ENCODE measurements around the gene DIP2B. TPM values are rescaled to one million over a fixed set of nuclear protein-coding genes. Genes with fewer than 3 reads are reported as not detected.

The DIP2B gene
- polyA plus RNA-seq, 2 of the 4 experiments (the other 2 are of a cell fraction): 16.9 to 29.3 TPM

DNA sequence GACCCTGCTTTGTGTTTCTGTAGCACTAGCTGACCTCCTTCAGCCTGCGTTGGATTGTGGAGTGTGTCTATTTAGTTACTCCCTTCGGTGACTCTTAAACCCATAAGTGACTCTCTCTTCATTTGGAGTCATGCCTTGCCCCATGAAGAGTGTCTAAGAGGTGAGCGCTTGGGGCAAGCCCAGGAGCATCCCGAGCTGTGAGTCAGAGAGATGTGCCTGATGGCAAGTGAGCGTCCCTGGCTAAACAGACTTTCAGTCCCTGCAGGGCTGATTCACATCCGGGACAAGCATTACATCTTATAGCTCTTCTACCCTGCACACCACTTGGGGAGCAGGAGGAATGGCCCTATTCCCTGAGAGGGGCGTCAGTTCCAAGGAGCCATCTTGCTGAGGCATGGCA, 234.8 kb downstream of the DIP2B start:
- POLR2A ChIA-PET: no interaction called here

DNA sequence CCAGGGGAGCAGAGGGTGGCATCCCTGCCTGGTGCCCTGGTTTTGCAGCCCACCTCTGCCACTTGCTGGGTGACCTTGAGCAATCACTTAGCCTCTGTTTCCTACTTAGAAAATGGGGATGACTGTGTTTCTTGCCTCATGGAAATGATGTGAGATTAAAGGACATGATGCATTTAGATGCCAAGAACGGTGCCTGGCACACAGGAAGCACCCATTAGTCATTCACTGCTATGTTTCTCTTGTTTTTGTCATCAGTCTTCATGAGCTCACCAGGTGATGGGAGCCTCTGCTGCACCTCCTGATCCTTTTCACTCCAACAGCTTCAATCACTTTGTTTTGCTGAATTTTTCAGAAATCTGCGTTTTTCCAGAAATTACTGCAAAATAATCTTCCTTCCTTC, 235.5 kb downstream of the DIP2B start:
- DNase-seq (ENCODE audit: low read depth in 1 of 2, low spot score in 1 of 2) (no peak), ATAC-seq (no peak), FAIRE-seq (no peak)
- ChIA-PET CTCF (interaction anchor here (0.5 to 2.3 kb wide), 6 partner anchors 10 to 246 kb away, joined by 3 to 11 read pairs (median 4); partner anchors contain the start of gene DIP2B), POLR2A (no interaction called here)
- 67% methylated on average over 2 of the region's 2 CpGs for WGBS (ENCODE audit: missing lambda C conversion rate)
- TF ChIP-seq, protein P1, sequence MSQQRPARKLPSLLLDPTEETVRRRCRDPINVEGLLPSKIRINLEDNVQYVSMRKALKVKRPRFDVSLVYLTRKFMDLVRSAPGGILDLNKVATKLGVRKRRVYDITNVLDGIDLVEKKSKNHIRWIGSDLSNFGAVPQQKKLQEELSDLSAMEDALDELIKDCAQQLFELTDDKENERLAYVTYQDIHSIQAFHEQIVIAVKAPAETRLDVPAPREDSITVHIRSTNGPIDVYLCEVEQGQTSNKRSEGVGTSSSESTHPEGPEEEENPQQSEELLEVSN (IDR thresholded peaks at IDR 0.05; ENCODE audit: borderline replicate concordance, low read depth): no peak
- TF ChIP-seq MAFK (IDR thresholded peaks at IDR 0.05; ENCODE audit: partially characterized antibody): no peak
- TF ChIP-seq, protein P2, sequence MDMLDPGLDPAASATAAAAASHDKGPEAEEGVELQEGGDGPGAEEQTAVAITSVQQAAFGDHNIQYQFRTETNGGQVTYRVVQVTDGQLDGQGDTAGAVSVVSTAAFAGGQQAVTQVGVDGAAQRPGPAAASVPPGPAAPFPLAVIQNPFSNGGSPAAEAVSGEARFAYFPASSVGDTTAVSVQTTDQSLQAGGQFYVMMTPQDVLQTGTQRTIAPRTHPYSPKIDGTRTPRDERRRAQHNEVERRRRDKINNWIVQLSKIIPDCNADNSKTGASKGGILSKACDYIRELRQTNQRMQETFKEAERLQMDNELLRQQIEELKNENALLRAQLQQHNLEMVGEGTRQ (IDR thresholded peaks at IDR 0.05): no peak
- TF ChIP-seq ZSCAN20 (CRISPR knock-in tag; IDR thresholded peaks at IDR 0.05): no peak
- no peak for TF ChIP-seq CEBPB (IDR thresholded peaks at IDR 0.05)
- no peak for TF ChIP-seq NFE2L2 (conservative IDR thresholded peaks at IDR 0.05; ENCODE audit: low read length)
- no peak for TF ChIP-seq FOSB (CRISPR knock-in tag; IDR thresholded peaks at IDR 0.05)
- TF ChIP-seq SREBF2 (IDR thresholded peaks at IDR 0.05): no peak
- TF ChIP-seq HEYL (CRISPR knock-in tag; IDR thresholded peaks at IDR 0.05): no peak
- TF ChIP-seq PHF8 (IDR thresholded peaks at IDR 0.05; ENCODE audit: borderline replicate concordance, low read depth): no peak
- TF ChIP-seq HDAC2 (IDR thresholded peaks at IDR 0.05): no peak
- TF ChIP-seq, protein P3, sequence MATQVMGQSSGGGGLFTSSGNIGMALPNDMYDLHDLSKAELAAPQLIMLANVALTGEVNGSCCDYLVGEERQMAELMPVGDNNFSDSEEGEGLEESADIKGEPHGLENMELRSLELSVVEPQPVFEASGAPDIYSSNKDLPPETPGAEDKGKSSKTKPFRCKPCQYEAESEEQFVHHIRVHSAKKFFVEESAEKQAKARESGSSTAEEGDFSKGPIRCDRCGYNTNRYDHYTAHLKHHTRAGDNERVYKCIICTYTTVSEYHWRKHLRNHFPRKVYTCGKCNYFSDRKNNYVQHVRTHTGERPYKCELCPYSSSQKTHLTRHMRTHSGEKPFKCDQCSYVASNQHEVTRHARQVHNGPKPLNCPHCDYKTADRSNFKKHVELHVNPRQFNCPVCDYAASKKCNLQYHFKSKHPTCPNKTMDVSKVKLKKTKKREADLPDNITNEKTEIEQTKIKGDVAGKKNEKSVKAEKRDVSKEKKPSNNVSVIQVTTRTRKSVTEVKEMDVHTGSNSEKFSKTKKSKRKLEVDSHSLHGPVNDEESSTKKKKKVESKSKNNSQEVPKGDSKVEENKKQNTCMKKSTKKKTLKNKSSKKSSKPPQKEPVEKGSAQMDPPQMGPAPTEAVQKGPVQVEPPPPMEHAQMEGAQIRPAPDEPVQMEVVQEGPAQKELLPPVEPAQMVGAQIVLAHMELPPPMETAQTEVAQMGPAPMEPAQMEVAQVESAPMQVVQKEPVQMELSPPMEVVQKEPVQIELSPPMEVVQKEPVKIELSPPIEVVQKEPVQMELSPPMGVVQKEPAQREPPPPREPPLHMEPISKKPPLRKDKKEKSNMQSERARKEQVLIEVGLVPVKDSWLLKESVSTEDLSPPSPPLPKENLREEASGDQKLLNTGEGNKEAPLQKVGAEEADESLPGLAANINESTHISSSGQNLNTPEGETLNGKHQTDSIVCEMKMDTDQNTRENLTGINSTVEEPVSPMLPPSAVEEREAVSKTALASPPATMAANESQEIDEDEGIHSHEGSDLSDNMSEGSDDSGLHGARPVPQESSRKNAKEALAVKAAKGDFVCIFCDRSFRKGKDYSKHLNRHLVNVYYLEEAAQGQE (IDR thresholded peaks at IDR 0.05): no peak
- no peak for TF ChIP-seq ESRRA (IDR thresholded peaks at IDR 0.05; ENCODE audit: borderline replicate concordance, low read length)
- TF ChIP-seq ZNF302 (CRISPR knock-in tag; IDR thresholded peaks at IDR 0.05): no peak
- TF ChIP-seq, protein P4, sequence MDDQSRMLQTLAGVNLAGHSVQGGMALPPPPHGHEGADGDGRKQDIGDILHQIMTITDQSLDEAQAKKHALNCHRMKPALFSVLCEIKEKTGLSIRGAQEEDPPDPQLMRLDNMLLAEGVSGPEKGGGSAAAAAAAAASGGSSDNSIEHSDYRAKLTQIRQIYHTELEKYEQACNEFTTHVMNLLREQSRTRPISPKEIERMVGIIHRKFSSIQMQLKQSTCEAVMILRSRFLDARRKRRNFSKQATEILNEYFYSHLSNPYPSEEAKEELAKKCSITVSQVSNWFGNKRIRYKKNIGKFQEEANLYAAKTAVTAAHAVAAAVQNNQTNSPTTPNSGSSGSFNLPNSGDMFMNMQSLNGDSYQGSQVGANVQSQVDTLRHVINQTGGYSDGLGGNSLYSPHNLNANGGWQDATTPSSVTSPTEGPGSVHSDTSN (IDR thresholded peaks at IDR 0.05): no peak
- TF ChIP-seq POLR2A (IDR thresholded peaks at IDR 0.05; ENCODE audit: low read length): no peak
- TF ChIP-seq, protein P5, sequence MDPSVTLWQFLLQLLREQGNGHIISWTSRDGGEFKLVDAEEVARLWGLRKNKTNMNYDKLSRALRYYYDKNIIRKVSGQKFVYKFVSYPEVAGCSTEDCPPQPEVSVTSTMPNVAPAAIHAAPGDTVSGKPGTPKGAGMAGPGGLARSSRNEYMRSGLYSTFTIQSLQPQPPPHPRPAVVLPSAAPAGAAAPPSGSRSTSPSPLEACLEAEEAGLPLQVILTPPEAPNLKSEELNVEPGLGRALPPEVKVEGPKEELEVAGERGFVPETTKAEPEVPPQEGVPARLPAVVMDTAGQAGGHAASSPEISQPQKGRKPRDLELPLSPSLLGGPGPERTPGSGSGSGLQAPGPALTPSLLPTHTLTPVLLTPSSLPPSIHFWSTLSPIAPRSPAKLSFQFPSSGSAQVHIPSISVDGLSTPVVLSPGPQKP (IDR thresholded peaks at IDR 0.05; ENCODE audit: low read depth, low read length): no peak
- TF ChIP-seq SMC3 (IDR thresholded peaks at IDR 0.05): no peak
- no peak for TF ChIP-seq HOXA7 (CRISPR knock-in tag; IDR thresholded peaks at IDR 0.05)
- no peak for TF ChIP-seq TFCP2L1 (CRISPR knock-in tag; IDR thresholded peaks at IDR 0.05)
- Histone ChIP-seq H3K27ac (no peak overlapping the region), H3K9me3 (no peaks in the 10 kb centered on the region), H3K4me1 (no peaks in the 10 kb centered on the region), H3K4me2 (no peak overlapping the region), H3K4me3 (no peak overlapping the region)

More for the DNA sequence above, 234.8 kb downstream of the DIP2B start:
- no peak overlapping the region for H3K27ac ChIP-seq
- H3K4me2 ChIP-seq: no peak overlapping the region
- no peaks in the 10 kb centered on the region for H3K9me3 ChIP-seq
- no peak overlapping the region for H3K4me3 ChIP-seq
- no peak for FAIRE-seq
- no peak for TF ChIP-seq ZNF302 (CRISPR knock-in tag; IDR thresholded peaks at IDR 0.05)
- no peak for TF ChIP-seq CHD4 (IDR thresholded peaks at IDR 0.05; ENCODE audit: borderline replicate concordance)
- TF ChIP-seq, protein P5 (IDR thresholded peaks at IDR 0.05; ENCODE audit: low read depth, low read length): no peak
- TF ChIP-seq, protein P6, sequence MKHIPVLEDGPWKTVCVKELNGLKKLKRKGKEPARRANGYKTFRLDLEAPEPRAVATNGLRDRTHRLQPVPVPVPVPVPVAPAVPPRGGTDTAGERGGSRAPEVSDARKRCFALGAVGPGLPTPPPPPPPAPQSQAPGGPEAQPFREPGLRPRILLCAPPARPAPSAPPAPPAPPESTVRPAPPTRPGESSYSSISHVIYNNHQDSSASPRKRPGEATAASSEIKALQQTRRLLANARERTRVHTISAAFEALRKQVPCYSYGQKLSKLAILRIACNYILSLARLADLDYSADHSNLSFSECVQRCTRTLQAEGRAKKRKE (CRISPR knock-in tag; IDR thresholded peaks at IDR 0.05; ENCODE audit: low read depth): no peak
- no peak for TF ChIP-seq CEBPB (IDR thresholded peaks at IDR 0.05)
- TF ChIP-seq EHMT2 (IDR thresholded peaks at IDR 0.05; ENCODE audit: low read depth): no peak
- TF ChIP-seq JUNB (IDR thresholded peaks at IDR 0.05): no peak
- ATAC-seq: no peak
- WGBS (ENCODE audit: missing lambda C conversion rate): 91% methylated on average over 5 of the region's 7 CpGs
- CTCF ChIA-PET: interaction anchor here (0.5 to 2.3 kb wide), 4 partner anchors 12 to 235 kb away, joined by 3 to 11 read pairs (median 4); partner anchors contain the start of gene DIP2B
- no peaks in the 10 kb centered on the region for H3K4me1 ChIP-seq
- no peak for DNase-seq (ENCODE audit: low read depth in 1 of 2, low spot score in 1 of 2)

All from A549 (cell line).